C4-2B (cell line): ENCODE data around the gene OR10D3.

Experiments used
- H3K27ac ChIP-seq: fragments of 450-650 bp; 2 replicates; pipeline ENCODE4 v1.5.1; 2017
- ZFX ChIP-seq: fragments of 450-650 bp; IDR thresholded peaks from 2 replicates; pipeline ENCODE4 v1.6.1; 2017
- TF ChIP-seq, protein P1 (sequence below): fragments of 450-650 bp; conservative IDR thresholded peaks from 2 replicates; pipeline ENCODE4 v1.5.1; 2017; ENCODE audit warnings: mild to moderate bottlenecking

Gene OR10D3

DNA sequence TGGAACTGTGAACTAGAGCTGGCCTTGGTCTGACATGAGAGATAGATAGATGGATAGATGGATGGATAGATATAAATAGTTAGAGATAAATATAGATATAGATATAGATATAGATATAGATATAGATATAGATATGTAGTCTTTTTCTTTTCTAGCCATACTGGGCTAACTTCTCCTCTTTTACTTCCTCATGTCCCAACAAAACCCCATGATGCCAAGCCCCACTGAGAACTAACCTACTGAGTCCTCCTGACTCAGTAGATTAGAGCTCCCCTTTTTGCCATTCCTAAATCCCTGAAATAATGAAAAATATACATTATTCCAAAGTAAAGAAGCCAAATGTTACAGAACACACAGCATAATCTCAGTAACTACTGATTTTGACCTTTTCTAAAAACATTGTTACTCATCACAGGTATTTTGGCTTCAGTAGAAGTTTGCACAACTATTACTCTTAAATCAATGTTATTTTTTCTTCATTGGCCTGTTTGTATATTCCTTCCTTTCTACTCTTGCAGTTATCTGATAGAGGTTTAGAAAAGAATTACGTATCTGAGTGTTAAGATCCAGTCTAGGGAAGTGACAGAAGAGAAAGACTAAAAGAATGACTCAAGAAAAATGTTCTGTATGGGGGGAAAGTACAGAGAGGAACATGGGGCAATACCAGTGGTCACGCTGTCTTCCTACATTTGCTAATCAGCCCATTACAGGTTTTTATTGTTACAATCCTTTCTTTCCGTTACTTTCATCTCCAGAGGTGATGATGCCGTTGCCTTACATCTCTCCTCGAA is 6.0 kb upstream of the OR10D3 start:
- H3K27ac ChIP-seq, result no peak overlapping the region
- TF ChIP-seq, protein P1, sequence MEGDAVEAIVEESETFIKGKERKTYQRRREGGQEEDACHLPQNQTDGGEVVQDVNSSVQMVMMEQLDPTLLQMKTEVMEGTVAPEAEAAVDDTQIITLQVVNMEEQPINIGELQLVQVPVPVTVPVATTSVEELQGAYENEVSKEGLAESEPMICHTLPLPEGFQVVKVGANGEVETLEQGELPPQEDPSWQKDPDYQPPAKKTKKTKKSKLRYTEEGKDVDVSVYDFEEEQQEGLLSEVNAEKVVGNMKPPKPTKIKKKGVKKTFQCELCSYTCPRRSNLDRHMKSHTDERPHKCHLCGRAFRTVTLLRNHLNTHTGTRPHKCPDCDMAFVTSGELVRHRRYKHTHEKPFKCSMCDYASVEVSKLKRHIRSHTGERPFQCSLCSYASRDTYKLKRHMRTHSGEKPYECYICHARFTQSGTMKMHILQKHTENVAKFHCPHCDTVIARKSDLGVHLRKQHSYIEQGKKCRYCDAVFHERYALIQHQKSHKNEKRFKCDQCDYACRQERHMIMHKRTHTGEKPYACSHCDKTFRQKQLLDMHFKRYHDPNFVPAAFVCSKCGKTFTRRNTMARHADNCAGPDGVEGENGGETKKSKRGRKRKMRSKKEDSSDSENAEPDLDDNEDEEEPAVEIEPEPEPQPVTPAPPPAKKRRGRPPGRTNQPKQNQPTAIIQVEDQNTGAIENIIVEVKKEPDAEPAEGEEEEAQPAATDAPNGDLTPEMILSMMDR, result no peak
- TF ChIP-seq ZFX, result no peak

DNA sequence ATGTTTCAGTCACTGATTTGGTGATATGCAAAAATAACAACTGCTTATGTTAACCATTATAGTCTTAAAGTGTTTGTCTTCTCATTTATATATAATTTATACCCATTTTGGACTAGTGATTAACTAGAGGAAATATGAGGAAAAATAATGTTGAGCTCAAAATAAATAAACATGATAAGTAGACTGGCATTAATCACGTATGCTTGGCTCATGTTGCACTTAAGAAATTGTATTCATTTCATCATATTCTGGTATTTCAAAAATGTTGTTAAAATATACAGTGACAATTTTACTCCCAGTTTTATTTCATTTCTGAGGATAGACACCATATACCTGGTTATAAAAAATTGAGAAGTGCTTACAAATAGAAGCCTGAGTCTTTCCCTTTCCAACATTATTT is 3.8 kb upstream of the OR10D3 start:
- TF ChIP-seq, protein P1, result no peak
- no peak for TF ChIP-seq ZFX
- no peak overlapping the region for H3K27ac ChIP-seq

DNA sequence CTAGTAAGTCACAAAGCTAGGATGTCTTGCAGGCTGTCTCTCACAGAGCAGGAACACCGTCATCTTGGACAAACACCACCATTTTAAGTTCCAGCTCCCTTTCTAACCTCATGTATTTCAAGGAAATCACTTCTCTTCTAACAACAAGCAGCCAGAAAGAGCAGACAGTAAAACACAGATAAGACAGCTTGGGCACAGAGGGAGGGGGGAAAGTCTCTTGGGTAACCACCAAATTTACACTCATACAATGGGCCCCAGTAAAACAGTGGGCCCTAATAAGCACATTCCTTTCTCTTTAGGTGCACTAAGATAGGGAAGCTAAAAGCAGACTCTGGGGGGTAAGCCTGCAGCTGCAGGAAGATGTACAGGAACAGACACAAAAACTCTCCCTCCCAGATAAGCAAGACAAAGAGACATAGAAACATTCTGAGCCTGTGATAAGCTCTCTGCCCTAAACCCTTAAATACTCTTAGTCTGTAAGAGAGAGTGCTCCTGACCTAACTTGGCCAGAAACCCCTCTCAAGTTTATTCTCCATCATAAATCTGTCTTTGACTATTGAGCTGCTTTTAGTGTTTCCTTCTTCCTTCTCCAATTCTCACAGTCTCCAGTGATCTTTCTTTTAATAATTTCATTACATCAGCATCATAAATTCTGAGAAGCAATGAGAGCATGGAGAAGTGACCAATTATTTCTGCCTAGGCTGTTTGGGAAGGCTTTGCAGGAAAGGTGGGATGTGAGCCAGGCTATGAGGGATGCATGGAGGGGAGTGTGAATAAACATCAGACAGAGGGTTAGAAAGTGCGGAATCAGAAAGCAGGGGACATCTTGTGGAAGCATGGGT is 7.4 kb downstream of the OR10D3 start:
- TF ChIP-seq, protein P1, result no peak
- no peak for TF ChIP-seq ZFX
- no peak overlapping the region for H3K27ac ChIP-seq

DNA sequence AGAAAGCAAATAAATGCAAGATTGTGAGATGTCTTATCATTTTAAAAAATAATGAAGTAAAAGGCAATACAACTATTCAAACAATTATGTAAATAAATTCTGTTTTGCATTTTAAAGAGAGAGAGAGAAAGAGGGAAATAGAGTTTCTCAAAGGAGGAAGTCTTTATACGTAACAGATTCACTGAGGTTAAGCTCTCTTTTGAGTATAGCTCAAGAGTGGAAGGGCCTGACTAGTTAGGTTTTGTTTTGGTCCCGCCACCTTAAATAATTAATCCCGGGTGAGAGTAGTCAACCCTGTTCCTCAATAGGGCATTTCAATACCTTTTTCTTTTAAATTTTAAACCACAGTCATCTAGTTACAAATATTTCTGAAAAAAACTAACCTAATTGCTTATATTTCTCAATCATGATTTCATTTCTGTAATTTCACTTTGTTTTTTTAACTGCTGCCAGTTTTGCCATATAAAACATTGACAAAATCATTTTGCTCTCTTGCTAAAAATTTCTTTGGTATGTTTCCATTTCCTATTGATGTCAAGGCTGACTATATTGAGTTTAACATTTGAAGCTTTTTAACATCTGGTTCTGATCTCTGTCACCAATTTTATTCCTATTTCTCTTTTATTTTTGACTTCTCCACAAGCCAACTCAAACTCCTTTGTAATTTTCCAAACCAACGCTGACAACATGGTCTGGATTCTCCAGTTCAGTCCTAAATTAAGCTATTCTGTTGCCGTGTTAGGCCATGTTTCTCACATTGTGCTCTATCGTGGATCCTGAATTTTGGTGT is 10.3 kb downstream of the OR10D3 start:
- TF ChIP-seq, protein P1, result no peak
- TF ChIP-seq ZFX, result no peak
- no peak overlapping the region for H3K27ac ChIP-seq

DNA sequence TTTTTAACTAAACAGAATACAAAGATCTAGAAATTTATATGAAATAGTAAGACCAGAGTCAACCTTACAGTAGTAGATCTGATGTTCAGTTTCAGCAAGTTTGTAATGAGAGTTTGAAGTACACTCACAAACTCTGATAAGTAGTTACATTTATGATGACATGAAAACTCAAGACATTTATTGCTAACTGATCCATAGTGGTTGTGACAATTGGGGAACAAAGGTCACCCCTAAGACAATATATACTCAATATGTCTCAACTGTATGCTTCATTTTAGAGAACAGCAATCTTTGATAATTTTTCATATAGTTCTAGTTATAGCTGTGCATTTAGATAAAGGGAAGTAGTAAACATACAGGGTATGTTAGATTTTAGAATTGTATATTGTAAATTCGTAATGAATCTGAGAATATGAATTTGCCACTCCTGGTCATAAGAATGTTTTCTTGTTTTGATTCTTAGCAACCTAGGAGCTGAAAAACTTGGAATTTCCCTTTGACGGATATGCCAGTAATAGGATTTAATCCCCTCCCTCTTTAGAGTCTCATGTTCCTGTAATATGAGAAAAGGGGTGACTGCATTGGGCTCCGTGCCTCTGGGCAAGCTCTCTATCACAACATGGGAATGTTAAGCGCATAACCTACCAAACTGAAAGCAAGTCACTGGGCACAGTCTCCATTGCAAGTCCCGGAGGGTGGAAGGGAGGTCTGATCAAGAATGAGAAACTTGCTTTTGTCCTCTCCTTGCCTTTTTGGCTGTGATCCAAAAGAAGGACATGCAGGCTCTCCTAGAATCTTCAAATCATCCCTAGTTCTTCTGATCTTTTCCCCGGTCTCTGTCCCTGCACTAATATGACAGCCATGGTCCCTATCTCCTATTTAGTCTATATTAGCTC is 11.4 kb downstream of the OR10D3 start:
- TF ChIP-seq, protein P1, result no peak
- no peak for TF ChIP-seq ZFX
- H3K27ac ChIP-seq, result no peak overlapping the region

DNA sequence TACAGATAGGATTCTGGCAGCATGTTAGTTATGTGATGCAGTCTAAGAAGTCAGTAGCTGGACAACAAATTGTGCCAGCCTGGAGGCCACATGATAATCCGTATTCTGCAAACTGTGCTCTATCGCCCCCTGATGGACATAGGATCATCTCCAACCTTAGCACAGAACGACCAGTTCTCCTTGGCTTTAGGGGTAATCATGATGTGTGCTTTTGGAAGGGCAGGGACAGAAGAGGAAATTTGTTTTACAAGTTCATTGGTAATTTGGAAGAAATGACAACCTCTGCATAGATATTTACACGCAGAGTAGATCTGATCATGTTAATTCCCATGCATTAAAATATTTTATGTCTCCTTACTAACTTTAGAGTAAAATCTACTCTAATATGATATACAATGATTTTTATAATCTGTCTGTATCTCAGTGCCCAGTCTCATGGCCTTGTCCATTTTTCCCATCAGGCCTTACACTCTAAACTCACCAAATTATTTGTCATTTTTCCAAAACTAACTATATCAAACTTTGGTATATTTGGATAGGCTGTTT is 12.1 kb downstream of the OR10D3 start:
- TF ChIP-seq, protein P1, result peak; percentile 87
- no peak for TF ChIP-seq ZFX
- H3K27ac ChIP-seq, result no peak overlapping the region
